ENCODE results near the gene BTBD7. TPM values are rescaled to one million over a fixed set of nuclear protein-coding genes. Genes with fewer than 3 reads are reported as not detected.
"Not testable (repeated sequence)": the region's sequence is repeated elsewhere in the genome, so short reads cannot be mapped to it uniquely, and the experiment has no call there.

BTBD7 gene
- total RNA-seq, 1 donor from 2014 or later: 65.5 TPM

DNA sequence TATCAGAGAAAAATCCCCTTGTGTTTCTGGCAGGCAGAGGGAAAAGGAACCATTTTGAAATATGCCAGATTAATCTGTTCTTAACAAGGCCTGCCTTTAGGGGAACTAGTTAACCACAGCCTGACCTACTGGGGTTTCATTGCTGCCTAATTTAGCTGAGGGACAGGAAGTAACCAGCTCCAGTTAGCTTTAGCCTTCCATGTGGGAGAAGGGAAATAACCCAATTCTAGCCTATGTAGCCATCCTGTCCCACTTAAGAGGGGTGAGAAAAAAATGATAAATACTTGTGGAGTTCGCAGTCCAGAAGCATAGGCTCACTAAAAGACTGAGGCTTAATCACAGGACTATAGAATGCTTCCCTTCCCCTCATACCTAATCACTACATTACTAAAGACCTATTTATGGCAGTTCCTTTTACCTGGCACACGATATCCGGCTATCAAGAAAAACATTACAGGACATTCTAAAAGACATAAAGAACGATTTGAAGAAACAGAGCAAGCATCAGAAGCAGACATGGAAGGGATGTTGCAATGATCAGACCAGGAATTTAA lies 37.0 kb upstream of the BTBD7 start:
- peaks cover 11% of the 10 kb centered on the region for H3K9me3 Mint-ChIP-seq (ENCODE audit: low read depth)
- no peak overlapping the region for H3K27ac Mint-ChIP-seq
- no peak overlapping the region for H3K4me3 Mint-ChIP-seq (ENCODE audit: low read depth)
- no peaks in the 10 kb centered on the region for H3K36me3 Mint-ChIP-seq (ENCODE audit: insufficient read depth)
- TF ChIP-seq, protein P1, sequence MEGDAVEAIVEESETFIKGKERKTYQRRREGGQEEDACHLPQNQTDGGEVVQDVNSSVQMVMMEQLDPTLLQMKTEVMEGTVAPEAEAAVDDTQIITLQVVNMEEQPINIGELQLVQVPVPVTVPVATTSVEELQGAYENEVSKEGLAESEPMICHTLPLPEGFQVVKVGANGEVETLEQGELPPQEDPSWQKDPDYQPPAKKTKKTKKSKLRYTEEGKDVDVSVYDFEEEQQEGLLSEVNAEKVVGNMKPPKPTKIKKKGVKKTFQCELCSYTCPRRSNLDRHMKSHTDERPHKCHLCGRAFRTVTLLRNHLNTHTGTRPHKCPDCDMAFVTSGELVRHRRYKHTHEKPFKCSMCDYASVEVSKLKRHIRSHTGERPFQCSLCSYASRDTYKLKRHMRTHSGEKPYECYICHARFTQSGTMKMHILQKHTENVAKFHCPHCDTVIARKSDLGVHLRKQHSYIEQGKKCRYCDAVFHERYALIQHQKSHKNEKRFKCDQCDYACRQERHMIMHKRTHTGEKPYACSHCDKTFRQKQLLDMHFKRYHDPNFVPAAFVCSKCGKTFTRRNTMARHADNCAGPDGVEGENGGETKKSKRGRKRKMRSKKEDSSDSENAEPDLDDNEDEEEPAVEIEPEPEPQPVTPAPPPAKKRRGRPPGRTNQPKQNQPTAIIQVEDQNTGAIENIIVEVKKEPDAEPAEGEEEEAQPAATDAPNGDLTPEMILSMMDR (IDR thresholded peaks at IDR 0.05; ENCODE audit: unreplicated experiment): no peak
- no peak for DNase-seq (ENCODE audit: low spot score, unreplicated experiment)
- peaks cover 9% of the 10 kb centered on the region for H3K4me1 Mint-ChIP-seq (ENCODE audit: low read depth)
- no peaks in the 10 kb centered on the region for H3K27me3 Mint-ChIP-seq

DNA sequence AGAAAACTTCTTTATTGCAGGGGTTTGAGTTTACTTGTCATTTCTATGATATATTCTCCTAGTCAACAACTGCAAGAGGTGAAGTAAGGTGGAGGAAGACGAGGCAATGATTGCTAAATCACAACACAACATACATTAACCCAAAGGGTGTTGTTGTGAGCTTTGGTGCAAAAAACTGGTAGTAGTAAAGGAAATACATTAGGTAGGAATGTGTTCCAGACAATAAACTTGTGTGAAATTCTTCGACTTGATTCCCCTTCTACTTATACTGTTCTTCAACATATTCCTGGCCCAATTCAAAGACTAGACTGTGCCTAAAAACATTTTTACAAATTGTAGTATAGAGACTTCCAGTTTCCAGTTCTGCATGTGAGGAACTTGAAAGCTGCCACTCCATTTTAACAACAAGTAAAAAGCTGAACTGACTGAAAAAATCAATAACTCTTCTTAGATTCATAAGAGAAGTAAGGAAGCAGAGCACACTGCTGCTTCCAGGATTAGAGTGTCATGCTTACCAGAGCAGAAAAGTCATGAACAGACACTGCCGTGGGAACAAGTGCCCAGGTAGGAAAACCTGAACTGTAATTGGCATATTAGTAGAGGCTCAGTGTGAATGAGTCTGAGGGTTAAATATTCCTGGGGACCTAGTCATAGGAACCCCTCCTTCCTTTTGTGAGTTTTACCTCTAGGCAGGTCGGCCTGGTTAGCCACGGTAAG lies 36.3 kb upstream of the BTBD7 start:
- H3K9me3 Mint-ChIP-seq (ENCODE audit: low read depth): peaks cover 11% of the 10 kb centered on the region
- H3K4me3 Mint-ChIP-seq (ENCODE audit: low read depth): no peak overlapping the region
- H3K27ac Mint-ChIP-seq: no peak overlapping the region
- TF ChIP-seq, protein P1 (IDR thresholded peaks at IDR 0.05; ENCODE audit: unreplicated experiment): no peak
- no peaks in the 10 kb centered on the region for H3K27me3 Mint-ChIP-seq
- no peak for DNase-seq (ENCODE audit: low spot score, unreplicated experiment)
- H3K4me1 Mint-ChIP-seq (ENCODE audit: low read depth): peaks cover 9% of the 10 kb centered on the region
- no peaks in the 10 kb centered on the region for H3K36me3 Mint-ChIP-seq (ENCODE audit: insufficient read depth)

DNA sequence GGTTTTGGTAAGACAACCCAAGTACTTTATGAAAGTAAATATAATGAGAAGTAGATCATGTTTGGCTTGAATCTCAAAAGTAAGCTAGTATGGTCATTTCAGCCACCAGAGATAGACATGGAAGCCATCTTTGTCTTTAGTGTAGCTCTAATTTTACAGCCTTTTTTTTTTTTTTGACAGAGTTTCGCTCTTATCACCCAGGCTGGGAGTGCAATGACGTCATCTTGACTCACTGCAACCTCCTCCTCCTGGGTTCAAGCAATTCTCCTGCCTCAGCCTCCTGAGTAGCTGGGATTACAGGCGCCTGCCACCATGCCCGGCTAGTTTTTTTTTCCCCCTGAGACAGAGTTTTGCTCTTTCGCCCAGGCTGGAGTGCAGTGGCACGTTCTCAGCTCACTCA lies 22.0 kb upstream of the BTBD7 start:
- peaks cover 10% of the 10 kb centered on the region for H3K9me3 Mint-ChIP-seq (ENCODE audit: low read depth)
- not testable (repeated sequence) for H3K4me3 Mint-ChIP-seq (ENCODE audit: low read depth); H3K4me1 Mint-ChIP-seq (ENCODE audit: low read depth); DNase-seq (ENCODE audit: low spot score, unreplicated experiment); H3K27me3 Mint-ChIP-seq; H3K27ac Mint-ChIP-seq; H3K36me3 Mint-ChIP-seq (ENCODE audit: insufficient read depth)

DNA sequence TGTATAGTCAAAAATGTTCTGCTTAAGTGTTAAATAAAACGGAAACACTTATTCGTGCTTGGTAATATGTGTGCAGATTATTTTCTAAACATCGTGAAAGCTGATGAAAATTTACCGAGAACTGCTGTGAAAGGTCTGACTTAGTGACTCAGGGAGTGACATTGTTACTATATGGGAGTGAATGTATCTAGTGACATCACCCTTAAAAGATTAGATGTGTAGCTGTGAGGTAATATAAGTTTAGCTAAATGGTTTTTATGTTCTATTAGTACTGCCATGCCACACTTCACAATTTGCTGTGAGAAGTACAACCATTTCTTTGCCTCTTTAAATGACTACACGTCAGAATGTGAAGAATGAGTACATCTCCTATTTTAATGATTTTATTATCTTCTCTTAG lies 15.5 kb upstream of the BTBD7 start:
- Mint-ChIP-seq H3K36me3 (ENCODE audit: insufficient read depth) (peaks cover 2% of the 10 kb centered on the region), H3K4me3 (ENCODE audit: low read depth) (no peak overlapping the region), H3K27me3 (no peaks in the 10 kb centered on the region), H3K9me3 (ENCODE audit: low read depth) (peaks cover 7% of the 10 kb centered on the region), H3K4me1 (ENCODE audit: low read depth) (peaks cover 28% of the 10 kb centered on the region), H3K27ac (no peak overlapping the region)
- TF ChIP-seq, protein P1 (IDR thresholded peaks at IDR 0.05; ENCODE audit: unreplicated experiment): no peak
- DNase-seq (ENCODE audit: low spot score, unreplicated experiment): no peak

DNA sequence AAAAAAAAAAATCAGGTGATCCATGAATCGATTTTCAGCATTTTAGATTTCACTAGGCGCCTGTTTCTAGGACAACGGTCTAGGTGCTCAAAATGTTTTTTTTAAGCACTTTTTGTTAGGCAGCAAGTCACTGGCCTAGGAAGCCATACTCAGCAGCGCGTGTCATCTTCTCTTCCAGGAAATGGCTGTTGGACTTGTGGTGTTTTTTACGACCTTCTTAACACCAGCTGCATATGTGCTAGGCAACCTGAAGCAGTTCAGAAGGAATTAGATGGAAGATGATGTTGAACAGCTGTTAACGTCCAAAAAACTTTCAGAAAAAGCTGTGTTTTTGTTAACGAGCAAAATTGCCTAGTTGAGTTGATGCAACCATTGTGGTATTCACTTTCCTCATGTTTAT lies 15.0 kb upstream of the BTBD7 start:
- TF ChIP-seq, protein P1 (IDR thresholded peaks at IDR 0.05; ENCODE audit: unreplicated experiment): no peak
- no peaks in the 10 kb centered on the region for H3K27me3 Mint-ChIP-seq
- no peak overlapping the region for H3K4me3 Mint-ChIP-seq (ENCODE audit: low read depth)
- H3K36me3 Mint-ChIP-seq (ENCODE audit: insufficient read depth): peaks cover 2% of the 10 kb centered on the region
- DNase-seq (ENCODE audit: low spot score, unreplicated experiment): no peak
- no peak overlapping the region for H3K27ac Mint-ChIP-seq
- H3K9me3 Mint-ChIP-seq (ENCODE audit: low read depth): peaks cover 10% of the 10 kb centered on the region
- H3K4me1 Mint-ChIP-seq (ENCODE audit: low read depth): peaks cover 29% of the 10 kb centered on the region
